ENCODE results near the gene IL19. TPM values are rescaled to one million over a fixed set of nuclear protein-coding genes. Genes with fewer than 3 reads are reported as not detected.

IL19 gene
- total RNA-seq, 1 experiment from 2014 or later: not detected

DNA sequence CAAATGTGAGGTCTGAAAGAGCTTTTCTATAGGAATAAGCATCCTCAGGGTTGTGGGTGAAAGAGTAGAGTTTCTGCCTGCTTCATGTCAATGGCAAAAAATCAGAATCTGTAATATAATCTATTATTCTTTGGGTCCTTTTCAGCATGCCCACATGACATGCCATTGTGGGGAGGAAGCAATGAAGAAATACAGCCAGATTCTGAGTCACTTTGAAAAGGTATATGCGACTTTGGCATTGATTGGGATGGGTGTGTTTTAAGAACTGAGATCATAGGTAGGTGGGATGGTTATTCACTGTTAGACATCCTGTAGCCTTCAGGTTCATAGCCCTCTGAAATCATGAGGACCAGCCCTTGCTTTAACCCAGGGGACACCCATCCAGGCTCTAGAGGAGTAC is 96.7 kb downstream of the IL19 start:
- H3F3A ChIP-seq (ENCODE audit: insufficient read depth, low read depth): no peaks in the 10 kb centered on the region
- H3K79me2 ChIP-seq (ENCODE audit: low read depth): no peaks in the 10 kb centered on the region
- CTCF ChIA-PET: interaction anchor here (0.6 to 1.6 kb wide), 2 partner anchors 42 to 137 kb away, joined by 3 to 4 read pairs; no protein-coding TSS in a partner anchor
- no peak for DNase-seq
- intact Hi-C loops (cut with micrococcal nuclease; ENCODE audit: unreplicated experiment): no loop called here
- H2AFZ ChIP-seq: no peak overlapping the region
- BruUV-seq (replicated peaks): no TSS peak
- peaks cover 21% of the 10 kb centered on the region; the same call in 1 of the 2 replicates for H3K27me3 ChIP-seq (ENCODE audit: insufficient read depth, low read depth)
- no peak overlapping the region for H3K4me2 ChIP-seq
- no peaks in the 10 kb centered on the region for H4K20me1 ChIP-seq (ENCODE audit: insufficient read depth)
- no peak for TF ChIP-seq EZH2 (IDR thresholded peaks at IDR 0.05; ENCODE audit: low read depth)
- TF ChIP-seq, protein P1, sequence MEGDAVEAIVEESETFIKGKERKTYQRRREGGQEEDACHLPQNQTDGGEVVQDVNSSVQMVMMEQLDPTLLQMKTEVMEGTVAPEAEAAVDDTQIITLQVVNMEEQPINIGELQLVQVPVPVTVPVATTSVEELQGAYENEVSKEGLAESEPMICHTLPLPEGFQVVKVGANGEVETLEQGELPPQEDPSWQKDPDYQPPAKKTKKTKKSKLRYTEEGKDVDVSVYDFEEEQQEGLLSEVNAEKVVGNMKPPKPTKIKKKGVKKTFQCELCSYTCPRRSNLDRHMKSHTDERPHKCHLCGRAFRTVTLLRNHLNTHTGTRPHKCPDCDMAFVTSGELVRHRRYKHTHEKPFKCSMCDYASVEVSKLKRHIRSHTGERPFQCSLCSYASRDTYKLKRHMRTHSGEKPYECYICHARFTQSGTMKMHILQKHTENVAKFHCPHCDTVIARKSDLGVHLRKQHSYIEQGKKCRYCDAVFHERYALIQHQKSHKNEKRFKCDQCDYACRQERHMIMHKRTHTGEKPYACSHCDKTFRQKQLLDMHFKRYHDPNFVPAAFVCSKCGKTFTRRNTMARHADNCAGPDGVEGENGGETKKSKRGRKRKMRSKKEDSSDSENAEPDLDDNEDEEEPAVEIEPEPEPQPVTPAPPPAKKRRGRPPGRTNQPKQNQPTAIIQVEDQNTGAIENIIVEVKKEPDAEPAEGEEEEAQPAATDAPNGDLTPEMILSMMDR (conservative IDR thresholded peaks at IDR 0.05): no peak
- no peaks in the 10 kb centered on the region for H3K9me3 ChIP-seq (ENCODE audit: insufficient read depth, low read depth)
- H3K9me2 ChIP-seq (ENCODE audit: insufficient read depth): no peaks in the 10 kb centered on the region
- no peaks in the 10 kb centered on the region for H3K36me3 ChIP-seq (ENCODE audit: low read depth)
- no peak overlapping the region for H3K27ac ChIP-seq
- H3K4me1 ChIP-seq (replicated peaks; ENCODE audit: insufficient read depth): no peaks in the 10 kb centered on the region
- no peak overlapping the region for H3K4me3 ChIP-seq
- POLR2A ChIA-PET (ENCODE audit: unreplicated experiment): no interaction called here

DNA sequence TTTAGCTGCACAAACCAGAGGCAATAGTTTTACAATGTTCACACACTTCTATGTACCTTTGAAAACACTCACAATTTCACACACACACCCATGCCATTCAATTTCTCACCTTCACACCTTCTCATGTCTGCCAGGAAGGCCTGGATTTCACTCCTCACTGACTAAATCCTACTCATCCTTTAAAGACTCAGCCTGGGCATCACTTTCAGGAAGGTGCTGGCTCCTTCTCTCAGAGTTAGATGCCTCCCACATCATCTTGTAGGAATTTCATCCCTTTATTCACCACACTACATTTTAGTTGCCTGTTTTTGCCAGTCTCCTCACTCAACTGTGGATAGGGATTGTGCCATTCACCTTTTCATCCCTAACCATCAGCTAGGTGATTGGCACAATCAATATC is 97.1 kb downstream of the IL19 start:
- Histone ChIP-seq H3K4me2 (no peak overlapping the region), H3K9me3 (ENCODE audit: insufficient read depth, low read depth) (0 out of 2 replicates have a peak, but pooled peaks cover 3% of the 10 kb centered on the region), H3K4me1 (replicated peaks; ENCODE audit: insufficient read depth) (no peaks in the 10 kb centered on the region), H3F3A (ENCODE audit: insufficient read depth, low read depth) (no peaks in the 10 kb centered on the region), H3K79me2 (ENCODE audit: low read depth) (no peaks in the 10 kb centered on the region), H3K36me3 (ENCODE audit: low read depth) (no peaks in the 10 kb centered on the region), H3K9me2 (ENCODE audit: insufficient read depth) (no peaks in the 10 kb centered on the region), H3K27me3 (ENCODE audit: insufficient read depth, low read depth) (peaks cover 21% of the 10 kb centered on the region; the same call in 1 of the 2 replicates), H2AFZ (no peak overlapping the region), H3K27ac (no peak overlapping the region), H4K20me1 (ENCODE audit: insufficient read depth) (no peaks in the 10 kb centered on the region), H3K4me3 (no peak overlapping the region)
- no TSS peak for BruUV-seq (replicated peaks)
- no peak for DNase-seq
- intact Hi-C loops (cut with micrococcal nuclease; ENCODE audit: unreplicated experiment): no loop called here
- POLR2A ChIA-PET (ENCODE audit: unreplicated experiment): no interaction called here
- CTCF ChIA-PET: no interaction called here
- TF ChIP-seq EZH2 (IDR thresholded peaks at IDR 0.05; ENCODE audit: low read depth): no peak
- TF ChIP-seq, protein P1 (conservative IDR thresholded peaks at IDR 0.05): no peak

- Histone ChIP-seq H3K27ac (no peak overlapping the region), H3K4me2 (no peak overlapping the region), H3K9me3 (ENCODE audit: insufficient read depth, low read depth) (0 out of 2 replicates have a peak, but pooled peaks cover 3% of the 10 kb centered on the region), H3K79me2 (ENCODE audit: low read depth) (no peaks in the 10 kb centered on the region), H2AFZ (no peak overlapping the region), H3K27me3 (ENCODE audit: insufficient read depth, low read depth) (peaks cover 21% of the 10 kb centered on the region; the same call in 1 of the 2 replicates), H3K36me3 (ENCODE audit: low read depth) (no peaks in the 10 kb centered on the region), H3K4me3 (no peak overlapping the region), H3K9me2 (ENCODE audit: insufficient read depth) (no peaks in the 10 kb centered on the region), H3F3A (ENCODE audit: insufficient read depth, low read depth) (no peaks in the 10 kb centered on the region), H4K20me1 (ENCODE audit: insufficient read depth) (no peaks in the 10 kb centered on the region), H3K4me1 (replicated peaks; ENCODE audit: insufficient read depth) (no peaks in the 10 kb centered on the region)
- intact Hi-C loops (cut with micrococcal nuclease; ENCODE audit: unreplicated experiment): no loop called here
- ChIA-PET POLR2A (ENCODE audit: unreplicated experiment) (no interaction called here), CTCF (no interaction called here)
- DNase-seq: no peak
- BruUV-seq (replicated peaks): no TSS peak
- TF ChIP-seq EZH2 (IDR thresholded peaks at IDR 0.05; ENCODE audit: low read depth): no peak
- TF ChIP-seq, protein P1 (conservative IDR thresholded peaks at IDR 0.05): no peak
Observed at GRCh38 chr1:206868264-206868663, 97.7 kb downstream of the IL19 start.
